HG03571 (cell line): Measurements from ENCODE around the gene COL20A1.

Source experiments
- ATAC-seq: cut with Tn5 transposase; IDR thresholded peaks from one replicate; pipeline ENCODE4 v1.9.1; 2021; ENCODE audit not compliant: unreplicated experiment

COL20A1 gene

GRCh38 chr20:63260521-63260920, 32.5 kb upstream of the COL20A1 start:
- ATAC-seq, result no peak

- ATAC-seq, result no peak
Measured at GRCh38 chr20:63261060-63261794, 31.8 kb upstream of the COL20A1 start.

DNA sequence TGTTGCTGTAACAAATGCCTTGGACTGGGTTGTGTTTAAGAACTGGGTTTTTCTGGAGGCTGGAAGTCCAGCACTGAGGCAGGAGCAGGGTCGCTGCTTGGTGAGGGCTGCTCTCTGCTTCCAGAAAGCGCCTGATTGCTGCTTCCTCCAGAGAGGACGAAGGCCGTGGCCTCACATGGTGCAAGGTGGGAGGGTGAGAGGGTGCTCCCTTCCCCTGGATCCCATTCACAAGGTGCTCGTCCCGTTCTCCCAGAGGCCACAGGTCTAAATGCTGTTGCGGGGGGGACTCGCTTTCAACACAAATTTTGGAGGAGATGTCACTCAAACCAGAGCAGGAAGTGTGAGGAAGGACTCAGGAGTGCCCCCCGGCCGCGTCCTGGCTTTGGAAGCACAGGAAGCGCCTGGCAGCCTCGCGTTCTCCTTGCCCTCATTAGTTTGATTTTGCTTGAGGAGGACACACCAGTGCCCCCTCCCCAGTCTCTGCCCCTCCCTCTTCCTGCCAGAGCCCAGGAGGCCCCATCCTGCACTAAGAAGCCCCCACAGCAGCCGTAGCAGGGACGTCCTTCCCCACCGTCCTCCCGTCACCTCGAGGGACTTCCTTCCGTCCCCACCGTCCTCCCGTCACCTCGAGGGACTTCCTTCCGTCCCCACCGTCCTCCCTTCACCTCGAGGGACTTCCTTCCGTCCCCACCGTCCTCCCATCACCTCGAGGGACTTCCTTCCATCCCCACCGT, 31.0 kb upstream of the COL20A1 start:
- no peak for ATAC-seq

DNA sequence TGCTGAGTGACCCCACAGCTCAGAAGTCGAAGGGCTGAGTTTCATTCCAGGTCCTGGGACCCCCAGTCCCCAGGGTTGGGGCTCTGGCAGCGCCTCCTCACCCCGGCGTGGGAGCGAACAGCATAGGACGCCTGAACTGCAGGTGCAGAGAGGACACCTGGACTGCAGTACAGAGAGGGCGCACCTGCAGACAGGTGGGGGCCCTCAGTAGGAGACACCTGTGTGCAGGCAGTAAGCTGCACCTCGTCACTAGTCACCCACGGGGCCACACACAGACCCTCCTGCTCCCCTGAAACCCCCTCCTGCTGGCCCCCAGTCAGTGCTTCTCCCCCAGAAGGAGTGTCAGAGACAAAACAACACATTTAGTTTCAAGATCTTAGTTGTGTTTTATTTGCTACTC, 30.1 kb upstream of the COL20A1 start:
- no peak for ATAC-seq

GRCh38 chr20:63264000-63264399, 29.0 kb upstream of the COL20A1 start:
- ATAC-seq, result no peak

DNA sequence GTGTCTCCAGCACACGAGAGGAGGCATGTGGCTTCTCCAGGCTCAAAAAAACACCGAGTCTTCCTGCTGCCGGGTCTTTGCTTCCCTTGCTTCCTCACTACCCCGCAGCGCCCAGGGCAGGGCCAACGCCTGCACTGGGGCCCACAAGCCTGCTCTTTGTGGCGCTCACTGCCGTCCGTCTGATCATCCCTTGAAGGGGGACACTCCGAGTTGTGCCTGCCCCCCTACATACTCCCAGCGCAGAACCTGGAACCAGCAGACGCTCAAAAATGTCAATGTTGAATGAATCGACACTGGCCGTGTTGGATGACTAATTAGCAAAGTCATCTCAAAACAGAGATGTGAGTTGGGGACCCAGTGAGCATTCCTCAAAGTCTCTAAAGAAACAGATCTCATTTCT, 28.5 kb upstream of the COL20A1 start:
- ATAC-seq, result no peak

DNA sequence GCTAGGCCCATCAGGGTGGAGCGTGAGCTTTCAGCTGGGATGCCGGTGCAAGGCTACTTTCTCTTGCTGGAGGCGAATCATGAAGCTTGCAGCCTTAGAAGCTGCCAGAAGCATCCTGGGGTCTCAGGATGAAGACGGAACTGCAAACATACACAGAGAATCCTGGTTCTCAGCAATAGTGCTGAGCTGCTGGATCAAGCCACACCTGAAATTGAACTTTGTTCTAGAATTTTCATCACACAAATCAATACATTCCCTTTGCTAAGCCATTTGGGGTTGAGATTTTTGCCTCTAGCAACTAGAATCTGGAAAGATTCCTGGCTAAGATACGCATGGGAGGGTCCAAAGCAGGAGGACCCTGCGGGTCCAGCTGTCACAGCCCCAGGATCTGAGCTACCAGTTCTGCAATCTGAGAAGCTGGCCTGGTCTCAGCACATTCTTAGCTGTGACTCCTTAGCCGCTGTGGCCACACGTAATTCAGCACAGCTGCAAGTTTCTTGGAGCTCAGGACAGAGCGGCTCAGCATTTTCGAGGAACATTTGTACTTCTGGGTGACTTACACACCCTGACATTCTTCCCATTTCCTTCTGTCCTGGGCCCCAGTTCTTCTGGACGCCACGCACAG, 27.0 kb upstream of the COL20A1 start:
- no peak for ATAC-seq

GRCh38 chr20:63267691-63268090, 25.3 kb upstream of the COL20A1 start:
- no peak for ATAC-seq

- ATAC-seq, result no peak
Measured at GRCh38 chr20:63268256-63268655, 24.7 kb upstream of the COL20A1 start.

DNA sequence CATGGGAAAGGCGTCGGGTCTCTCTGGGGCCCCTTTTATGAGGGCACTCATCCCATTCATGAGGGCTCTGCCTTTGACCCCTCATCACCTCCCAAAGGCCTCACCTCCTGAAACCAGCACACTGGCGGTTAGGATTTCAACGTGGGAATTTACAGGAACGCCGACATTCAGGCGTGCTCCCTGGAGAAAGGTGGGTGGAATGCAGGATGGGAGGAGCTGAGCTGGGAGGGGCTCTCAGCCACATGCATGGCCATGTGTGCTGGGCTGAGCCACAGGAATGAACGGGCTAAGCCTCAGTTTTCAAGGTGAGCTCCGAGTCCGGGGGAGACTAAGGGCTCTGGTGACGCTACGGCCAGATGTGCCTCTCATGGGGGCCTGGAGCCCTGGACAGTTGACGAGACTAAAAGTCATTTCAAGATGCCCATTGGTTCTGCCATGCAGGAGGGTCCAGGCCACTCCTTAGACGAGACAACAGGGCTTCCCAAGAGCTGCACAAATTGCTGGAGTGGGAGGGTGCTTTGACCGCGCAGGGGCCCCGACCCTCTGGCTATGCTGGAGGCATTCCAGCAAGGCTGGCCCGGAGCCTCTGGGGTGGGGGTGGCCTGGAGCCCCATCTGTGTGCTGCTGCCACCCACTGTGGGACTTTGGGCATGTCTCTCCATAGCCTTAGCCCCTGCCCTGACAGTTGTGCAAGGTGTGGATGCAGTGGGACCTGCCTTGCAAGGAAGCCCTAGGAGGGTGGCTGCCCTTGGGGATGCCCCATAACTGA, 24.1 kb upstream of the COL20A1 start:
- no peak for ATAC-seq

- ATAC-seq, result no peak
Measured at GRCh38 chr20:63269724-63270123, 23.3 kb upstream of the COL20A1 start.

DNA sequence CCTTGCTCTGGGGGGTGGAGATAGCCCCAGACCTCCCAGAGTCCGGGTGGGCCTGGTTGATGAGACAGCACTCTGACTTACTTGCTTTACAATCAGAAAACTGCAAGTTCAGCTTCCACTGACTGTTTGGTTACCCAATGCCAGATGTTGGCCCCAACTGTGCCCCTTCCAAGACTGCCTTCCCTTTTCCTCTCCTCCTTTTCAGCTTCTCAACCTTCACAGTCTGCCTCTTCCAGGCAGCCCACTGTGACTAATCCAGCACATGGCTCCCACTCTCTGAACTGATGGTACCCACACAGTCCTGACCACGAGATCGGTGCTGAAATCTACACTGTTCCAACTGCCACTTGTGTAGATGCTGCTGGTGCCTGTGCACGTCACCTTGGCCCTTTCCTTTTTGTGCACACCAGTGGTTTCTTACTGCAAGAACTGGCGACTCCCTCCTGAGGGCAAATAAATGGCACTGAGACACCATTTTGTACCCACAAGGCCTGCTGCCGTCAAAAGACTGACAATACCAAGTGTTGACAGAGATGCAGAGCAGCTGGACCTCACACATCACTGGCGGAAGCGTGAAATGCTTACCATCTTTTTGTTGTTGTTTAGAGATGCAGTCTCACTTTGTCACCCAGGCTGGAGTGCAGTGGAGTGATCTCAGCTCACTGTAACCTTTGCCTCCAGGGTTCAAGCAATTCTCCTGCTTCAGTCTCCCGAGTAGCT, 22.2 kb upstream of the COL20A1 start:
- ATAC-seq, result no peak

DNA sequence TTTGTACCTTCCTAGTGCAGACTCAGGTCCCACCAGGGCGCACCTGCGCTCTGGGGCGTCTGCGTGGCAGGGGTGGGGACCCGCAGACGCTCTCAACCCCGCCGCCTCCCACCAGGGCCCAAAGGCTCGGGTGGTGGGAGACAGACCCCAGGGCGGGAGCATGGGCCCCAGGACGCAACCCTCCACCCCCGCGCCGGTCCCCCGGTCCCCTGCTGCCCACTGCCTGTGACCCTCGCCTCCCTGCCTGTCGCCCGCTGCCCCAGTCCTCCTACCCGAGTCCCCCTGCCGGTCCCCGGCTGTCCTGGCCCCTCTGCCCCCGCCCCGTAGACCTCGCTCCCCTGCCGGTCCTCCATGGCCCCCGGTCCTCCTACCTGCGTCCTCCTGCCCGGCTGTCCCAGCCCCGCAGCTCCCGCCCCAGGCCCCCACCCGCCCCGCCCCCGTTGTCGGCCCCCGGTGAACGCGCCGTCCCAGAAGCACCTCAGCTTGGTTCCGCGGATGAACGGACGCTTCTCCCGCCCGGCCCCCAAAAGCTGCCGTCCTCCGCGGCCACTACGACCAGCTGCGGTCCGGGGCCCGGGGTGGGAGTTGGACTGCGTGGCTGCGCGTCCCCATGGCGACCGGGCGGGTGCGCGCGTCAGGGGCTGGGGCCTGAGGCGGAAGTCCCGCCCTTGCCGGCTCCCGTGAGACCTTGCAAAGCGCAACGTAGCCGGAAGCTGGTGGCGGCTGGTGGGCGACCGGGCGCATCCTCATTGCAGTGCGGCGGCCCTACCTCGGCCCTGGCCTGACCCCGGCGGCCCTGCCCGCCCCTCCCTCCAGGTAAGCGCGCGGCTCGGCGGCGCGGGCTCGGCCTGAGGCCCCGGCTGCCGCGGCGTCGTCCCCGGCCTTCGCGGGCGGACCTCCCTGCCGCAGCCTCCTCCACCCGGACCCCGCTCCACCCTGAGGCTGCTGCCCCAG, 20.6 kb upstream of the COL20A1 start, which contains the start of gene ARFGAP1:
TSS of gene ARFGAP1 (plus strand) at position 709 of the 954 bp plus-strand sequence. CDS start 2,768 bp downstream, outside the sequence.
- ATAC-seq, result peak; percentile 83

- ATAC-seq, result no peak
Measured at GRCh38 chr20:63273059-63273579, 19.9 kb upstream of the COL20A1 start.

DNA sequence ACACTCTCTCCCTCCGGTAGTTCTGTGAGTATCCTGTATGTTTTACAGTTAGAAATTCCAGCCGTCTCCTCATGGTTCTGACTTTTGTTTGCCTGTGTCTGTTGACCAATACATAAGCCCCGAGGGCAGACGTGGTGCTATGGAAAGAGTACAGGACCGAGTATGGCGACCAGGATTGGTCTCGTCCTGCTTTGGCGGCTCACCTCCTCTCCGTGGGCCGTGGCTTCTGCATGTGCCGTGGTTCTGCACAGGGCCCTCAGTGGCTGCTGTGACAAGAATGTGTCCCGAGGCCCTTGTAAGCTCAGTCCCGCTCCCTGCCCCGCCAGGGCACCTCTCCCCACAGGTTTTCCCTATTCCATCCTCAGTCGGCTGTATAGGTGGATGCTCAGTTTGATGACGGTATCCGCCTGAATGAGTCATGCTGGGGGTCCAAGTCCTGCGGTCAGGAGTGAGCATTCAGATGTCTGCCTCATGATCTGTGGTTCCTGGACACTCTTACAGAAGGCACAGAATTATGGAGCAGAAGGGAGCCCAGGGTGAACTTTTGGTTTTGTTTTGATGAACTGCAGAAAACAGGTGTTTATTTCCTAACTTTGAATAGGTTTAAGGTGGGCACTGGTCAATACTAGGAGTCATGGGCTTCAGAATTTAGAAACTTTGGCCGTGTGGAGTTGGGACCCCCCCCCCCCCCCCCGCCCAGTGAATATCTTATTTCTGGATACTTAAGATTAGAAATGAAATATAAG, 19.2 kb upstream of the COL20A1 start:
- ATAC-seq, result no peak

DNA sequence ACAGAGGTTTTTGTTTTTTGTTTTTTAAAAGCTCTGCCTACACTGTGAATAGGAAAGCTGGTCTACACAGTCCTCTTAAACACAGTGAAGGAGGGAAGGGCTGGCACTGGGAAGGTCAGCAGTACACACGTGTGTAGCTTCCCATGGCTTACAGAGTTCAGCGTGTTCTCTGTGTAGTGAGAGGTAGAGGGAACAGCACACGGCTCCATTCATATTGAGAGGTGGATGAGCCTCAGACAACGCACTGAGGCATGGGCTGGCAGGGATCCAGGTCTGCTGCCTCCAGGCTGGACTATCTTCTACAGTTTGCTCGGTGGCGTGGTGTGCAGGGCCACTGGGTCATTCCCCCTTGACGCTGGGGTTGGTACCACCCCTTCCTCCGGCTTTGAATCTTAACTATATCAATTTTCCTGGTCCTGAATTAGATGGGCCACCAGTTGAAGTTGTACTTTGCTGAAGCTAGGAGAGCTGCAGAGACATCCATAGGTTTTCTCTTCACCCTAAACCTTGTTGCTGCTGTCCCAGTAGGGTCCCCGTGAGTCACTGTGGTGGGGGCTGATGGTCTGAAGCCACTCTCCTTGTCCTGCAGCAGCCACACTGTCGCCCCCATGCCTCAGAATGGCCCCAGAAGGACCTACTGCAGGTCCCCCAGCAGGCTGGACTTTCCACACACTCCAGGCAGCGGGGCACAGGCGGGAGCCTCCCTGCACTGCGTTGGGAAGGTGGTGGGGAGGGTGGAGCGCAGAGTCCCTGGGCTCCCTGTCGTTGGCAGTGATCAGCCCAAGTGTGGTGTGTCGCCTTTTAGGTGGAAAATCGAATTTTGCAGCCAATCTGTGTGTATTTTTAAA, 18.4 kb upstream of the COL20A1 start:
- no peak for ATAC-seq

DNA sequence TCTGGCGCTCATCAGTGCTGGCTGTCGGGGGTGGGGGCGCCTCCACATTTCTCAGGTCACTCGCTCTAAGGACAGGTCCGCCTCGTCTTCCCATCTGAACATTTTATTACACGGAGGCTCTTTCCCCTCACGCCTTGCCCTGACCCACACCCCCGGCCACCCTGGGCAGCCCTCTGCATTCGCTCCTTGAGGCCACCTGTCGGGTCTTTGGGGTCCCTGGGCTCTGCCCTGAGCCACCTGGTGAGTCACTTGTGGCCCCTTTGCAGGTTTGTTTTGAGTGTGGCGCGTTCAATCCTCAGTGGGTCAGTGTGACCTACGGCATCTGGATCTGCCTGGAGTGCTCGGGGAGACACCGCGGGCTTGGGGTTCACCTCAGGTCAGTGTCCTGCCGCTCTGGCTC, 17.2 kb upstream of the COL20A1 start:
- ATAC-seq, result no peak

GRCh38 chr20:63276956-63277355, 16.0 kb upstream of the COL20A1 start:
- ATAC-seq, result no peak
